ENCODE measurements around the gene GALNT2.

GALNT2 gene

DNA sequence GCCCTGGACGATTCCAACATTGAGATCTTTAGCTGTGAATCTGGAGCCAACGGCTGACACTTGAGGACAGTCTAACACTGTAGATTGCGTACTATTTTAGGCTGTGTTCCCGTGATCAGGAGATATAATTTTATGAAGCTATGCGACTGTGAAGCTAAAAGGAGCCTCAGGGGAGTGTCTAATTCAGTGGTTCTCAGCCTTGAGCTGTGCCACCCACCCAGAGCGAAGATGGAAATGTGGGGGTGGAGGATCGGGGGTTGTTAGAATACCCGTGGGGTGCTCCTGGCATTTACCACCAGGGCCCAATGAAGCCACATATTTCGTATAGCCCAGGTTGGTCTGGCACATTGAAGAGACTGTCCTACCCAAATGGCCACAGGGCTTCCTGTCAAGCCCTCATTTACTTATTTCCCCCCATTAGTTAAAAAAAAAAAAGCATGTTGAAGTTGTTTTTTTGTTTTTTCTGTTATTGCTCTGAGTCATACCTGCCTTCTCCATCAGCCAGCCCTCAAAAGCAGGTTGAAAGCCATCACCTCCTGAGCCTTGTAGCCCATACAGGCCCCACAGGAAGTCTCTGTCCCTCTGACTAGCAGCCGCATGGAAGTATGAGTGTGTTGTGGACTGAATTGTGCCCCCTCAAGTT, 141.7 kb downstream of the GALNT2 start:
- DNase-seq (ENCODE audit: low read depth in 2 of 2), result peak; percentile 59

DNA sequence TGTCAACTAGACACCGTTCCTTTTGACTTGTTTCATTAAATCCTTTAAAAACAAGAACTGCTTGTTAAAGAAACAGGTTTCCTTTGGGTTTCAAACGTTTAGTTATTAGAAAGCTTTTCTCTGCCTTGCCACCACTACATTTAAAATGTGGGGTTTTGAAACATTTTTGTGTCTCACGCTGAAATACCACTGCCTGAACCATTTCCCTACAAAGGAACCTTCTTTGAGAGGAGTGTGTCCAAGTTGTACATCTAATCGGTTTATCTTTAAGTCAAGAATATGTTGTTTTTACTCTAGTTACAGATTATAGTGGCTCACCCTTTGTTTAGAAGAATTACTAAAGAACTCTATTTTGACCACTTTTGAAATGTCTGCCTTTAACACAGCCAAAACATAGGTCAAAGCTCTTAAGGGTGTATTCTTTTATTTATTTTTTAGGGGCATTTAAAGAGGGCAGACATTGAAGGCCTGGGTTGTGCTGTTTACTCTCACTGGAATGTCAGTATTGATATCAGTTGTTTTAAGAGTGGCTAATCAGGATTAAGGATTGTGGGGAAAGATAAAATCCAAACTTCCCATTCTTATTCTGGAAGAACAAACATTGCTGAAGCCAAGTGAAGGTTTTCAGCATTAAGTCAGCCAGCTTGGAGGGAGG, 143.4 kb downstream of the GALNT2 start:
- DNase-seq (ENCODE audit: low read depth in 2 of 2), result no peak

GRCh38 chr1:230210981-230211336, 143.9 kb downstream of the GALNT2 start:
- DNase-seq (ENCODE audit: low read depth in 2 of 2), result no peak

DNA sequence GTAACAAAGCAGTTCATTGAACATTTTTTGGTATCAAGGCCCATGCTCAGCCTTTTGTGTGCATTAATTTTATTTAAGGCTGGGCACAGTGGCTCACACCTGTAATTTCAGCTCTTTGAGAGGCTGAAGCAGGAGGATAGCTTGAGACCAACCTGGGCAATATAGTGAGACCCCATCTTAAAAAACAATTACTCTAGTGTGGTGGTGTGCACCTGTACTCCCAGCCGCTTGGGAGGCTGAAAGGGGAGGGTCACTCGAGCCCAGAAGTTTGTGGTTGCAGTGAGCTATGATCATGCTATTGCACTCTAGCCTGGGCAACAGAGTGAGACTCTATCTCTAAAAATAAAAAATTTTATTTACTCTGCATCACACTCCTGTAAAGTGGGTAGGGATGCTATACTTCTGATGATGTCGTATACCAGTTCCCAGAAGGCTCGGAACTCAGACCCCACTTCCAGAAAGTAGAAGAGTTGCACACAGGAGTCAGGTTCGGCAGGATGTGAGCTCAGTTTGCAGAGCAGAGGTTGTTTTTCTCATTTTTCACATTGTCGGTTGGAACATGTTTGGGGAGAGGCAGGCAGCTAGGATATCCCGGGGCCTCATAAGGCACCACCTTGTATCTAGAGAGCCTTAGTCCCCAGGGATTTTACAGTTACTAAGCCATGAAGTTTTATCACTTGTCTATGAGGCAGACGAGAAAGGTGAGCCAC, 144.6 kb downstream of the GALNT2 start:
- DNase-seq (ENCODE audit: low read depth in 2 of 2), result no peak

- DNase-seq (ENCODE audit: low read depth in 2 of 2), result no peak
These were observed 145.4 kb downstream of the GALNT2 start for GRCh38 chr1:230212405-230212936.

GRCh38 chr1:230215031-230215430, 148.0 kb downstream of the GALNT2 start:
- no peak for DNase-seq (ENCODE audit: low read depth in 2 of 2)

GRCh38 chr1:230215529-230215928, 148.5 kb downstream of the GALNT2 start:
- no peak for DNase-seq (ENCODE audit: low read depth in 2 of 2)

DNA sequence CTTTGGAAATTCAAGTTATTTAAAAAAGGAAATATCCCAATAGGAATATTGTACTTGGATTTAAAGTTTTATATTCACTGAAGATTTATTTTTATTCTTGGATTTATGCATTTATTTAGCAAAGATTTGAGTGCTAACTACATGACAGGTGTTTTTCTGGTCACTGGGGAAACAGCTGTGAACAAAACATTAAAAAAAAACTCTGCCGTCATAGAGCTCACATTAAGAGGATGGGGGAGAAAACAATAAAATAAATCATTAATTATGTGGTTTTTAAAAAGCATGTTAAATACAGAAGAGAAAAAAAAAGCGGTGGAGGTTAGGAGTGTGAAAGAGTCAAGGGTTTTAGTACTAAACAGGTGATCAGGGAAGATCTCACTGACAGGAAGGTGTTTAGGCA, 149.9 kb downstream of the GALNT2 start:
- DNase-seq (ENCODE audit: low read depth in 2 of 2), result no peak

GRCh38 chr1:230218667-230219066, 151.6 kb downstream of the GALNT2 start:
- DNase-seq (ENCODE audit: low read depth in 2 of 2), result no peak

GRCh38 chr1:230219174-230220067, 152.4 kb downstream of the GALNT2 start:
- DNase-seq (ENCODE audit: low read depth in 2 of 2), result no peak

GRCh38 chr1:230220478-230220877, 153.4 kb downstream of the GALNT2 start:
- no peak for DNase-seq (ENCODE audit: low read depth in 2 of 2)

- no peak for DNase-seq (ENCODE audit: low read depth in 2 of 2)
These were observed 153.9 kb downstream of the GALNT2 start for GRCh38 chr1:230220907-230221306.

DNA sequence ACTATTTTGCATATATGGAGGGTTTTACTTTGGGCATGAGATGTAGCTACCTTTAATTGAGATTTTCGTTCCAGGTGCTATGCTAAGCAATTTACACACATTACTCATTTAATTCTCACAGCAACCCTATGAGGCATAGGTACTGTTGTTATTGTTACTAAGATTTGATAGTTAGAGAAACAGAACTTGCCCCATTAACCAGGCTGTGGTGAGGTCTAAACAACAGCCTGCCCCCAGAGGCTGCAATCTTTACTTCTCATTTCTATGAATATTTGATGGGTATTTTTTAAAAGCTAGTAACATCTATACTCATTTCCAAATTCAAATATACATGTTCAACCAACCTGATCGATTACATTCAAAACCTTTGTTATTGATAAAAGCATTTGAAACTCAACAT, 155.6 kb downstream of the GALNT2 start:
- DNase-seq (ENCODE audit: low read depth in 2 of 2), result no peak

DNA sequence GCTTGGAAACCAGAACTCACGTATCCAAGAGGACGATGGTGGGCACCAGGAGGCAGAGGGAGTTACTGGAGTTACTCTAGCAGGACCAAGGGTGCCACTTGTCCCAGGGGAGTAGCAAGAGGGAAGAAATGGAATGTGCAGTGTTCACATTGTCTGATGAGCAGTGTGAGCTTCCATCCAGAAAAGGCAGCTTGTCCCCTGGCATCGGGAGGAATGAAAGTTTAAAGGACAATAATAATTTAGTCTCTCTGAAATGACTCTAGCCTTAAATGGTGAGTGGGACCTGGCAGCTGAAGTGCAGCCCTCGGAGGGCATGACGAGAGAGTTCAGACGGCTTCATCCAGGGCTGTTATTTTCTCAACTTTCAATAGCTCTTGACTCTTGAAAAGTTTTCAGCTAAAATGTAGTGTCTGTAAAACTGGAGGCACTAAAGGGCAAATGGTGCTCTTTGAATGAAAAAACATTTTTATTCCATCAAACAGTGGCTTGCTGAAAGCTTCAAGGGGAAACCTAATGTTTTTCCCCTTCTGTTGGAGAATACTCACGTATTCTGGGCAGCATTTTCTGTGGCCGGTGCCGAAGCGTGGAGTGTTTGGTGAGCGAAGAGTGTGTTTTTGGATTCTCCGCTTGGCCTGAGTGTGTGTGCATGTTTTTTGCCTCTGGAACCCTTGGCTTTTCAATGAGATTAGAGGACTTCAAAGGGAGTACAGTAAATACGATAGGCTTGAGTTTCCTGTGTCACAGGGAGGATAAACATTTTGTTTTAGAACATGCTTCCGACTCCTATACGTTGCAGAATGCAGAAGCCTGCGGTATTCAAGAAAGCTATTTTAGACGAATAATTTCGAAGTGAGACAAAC, 157.3 kb downstream of the GALNT2 start:
- no peak for DNase-seq (ENCODE audit: low read depth in 2 of 2)

GRCh38 chr1:230226007-230226800, 159.2 kb downstream of the GALNT2 start:
- DNase-seq (ENCODE audit: low read depth in 2 of 2), result no peak

DNA sequence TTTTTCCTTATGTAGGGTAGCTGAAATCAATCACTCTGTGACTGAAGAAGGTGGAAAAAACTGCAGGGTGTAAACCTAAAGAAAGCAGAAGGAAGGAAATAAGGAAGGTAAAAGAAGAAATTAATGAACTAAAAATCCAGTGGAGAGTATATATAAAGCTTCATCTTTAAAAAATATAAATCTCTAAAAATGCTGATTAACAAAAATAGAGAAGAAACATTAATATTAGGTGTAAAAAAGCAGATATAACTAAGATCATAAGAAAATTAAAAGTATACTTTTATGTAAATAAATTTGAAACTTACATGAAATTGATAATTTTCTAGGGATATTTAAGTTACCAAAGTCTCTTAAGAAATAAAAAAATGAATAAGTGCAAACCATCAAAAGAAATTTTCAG, 159.8 kb downstream of the GALNT2 start:
- DNase-seq (ENCODE audit: low read depth in 2 of 2), result no peak

- DNase-seq (ENCODE audit: low read depth in 2 of 2), result no peak
These were observed 161.3 kb downstream of the GALNT2 start for GRCh38 chr1:230228236-230228897.

- no peak for DNase-seq (ENCODE audit: low read depth in 2 of 2)
These were observed 163.2 kb downstream of the GALNT2 start for GRCh38 chr1:230230273-230230672.

GRCh38 chr1:230230948-230231773, 164.1 kb downstream of the GALNT2 start:
- DNase-seq (ENCODE audit: low read depth in 2 of 2), result no peak
